Ishikawa (cell line): ENCODE results near the gene ABR.

ENCODE experiments used
- CEBPB ChIP-seq: IDR thresholded peaks from 2 replicates; pipeline ENCODE4 v1.6.1; 2012
- CREB1 ChIP-seq: IDR thresholded peaks from 2 replicates; pipeline ENCODE4 v1.6.1; 2012; ENCODE audit warnings: low read depth
- EGR1 ChIP-seq: IDR thresholded peaks from 2 replicates; pipeline ENCODE4 v1.6.1; 2012
- EP300 ChIP-seq: IDR thresholded peaks from 2 replicates; pipeline ENCODE4 v1.6.1; 2012; ENCODE audit warnings: borderline replicate concordance
- FOXM1 ChIP-seq: IDR thresholded peaks from 2 replicates; pipeline ENCODE4 v1.6.1; 2012; ENCODE audit warnings: low read depth, borderline replicate concordance
- NFIC ChIP-seq: IDR thresholded peaks from 2 replicates; pipeline ENCODE4 v1.6.1; 2012
- RAD21 ChIP-seq: IDR thresholded peaks from 2 replicates; pipeline ENCODE4 v1.6.1; 2012; ENCODE audit warnings: low read depth
- TAF1 ChIP-seq: IDR thresholded peaks from 2 replicates; pipeline ENCODE4 v1.6.1; 2012; ENCODE audit warnings: low read depth, mild to moderate bottlenecking
- TCF12 ChIP-seq: IDR thresholded peaks from 2 replicates; pipeline ENCODE4 v1.6.1; 2012; ENCODE audit warnings: low read depth
- TEAD4 ChIP-seq: IDR thresholded peaks from 2 replicates; pipeline ENCODE4 v1.6.1; 2012
- YY1 ChIP-seq: IDR thresholded peaks from 2 replicates; pipeline ENCODE4 v1.6.1; 2012; ENCODE audit warnings: low read depth
- ZBTB7A ChIP-seq: IDR thresholded peaks from 2 replicates; pipeline ENCODE4 v1.6.1; 2012; ENCODE audit warnings: low read depth
- TF ChIP-seq, protein P1 (sequence below): IDR thresholded peaks from 2 replicates; pipeline ENCODE4 v1.6.1; 2012
- TF ChIP-seq, protein P2 (sequence below): IDR thresholded peaks from 2 replicates; pipeline ENCODE4 v1.6.1; 2012
- TF ChIP-seq, protein P3 (sequence below): IDR thresholded peaks from 2 replicates; pipeline ENCODE4 v1.6.1; 2012; ENCODE audit warnings: low read depth, mild to moderate bottlenecking

Gene ABR

DNA sequence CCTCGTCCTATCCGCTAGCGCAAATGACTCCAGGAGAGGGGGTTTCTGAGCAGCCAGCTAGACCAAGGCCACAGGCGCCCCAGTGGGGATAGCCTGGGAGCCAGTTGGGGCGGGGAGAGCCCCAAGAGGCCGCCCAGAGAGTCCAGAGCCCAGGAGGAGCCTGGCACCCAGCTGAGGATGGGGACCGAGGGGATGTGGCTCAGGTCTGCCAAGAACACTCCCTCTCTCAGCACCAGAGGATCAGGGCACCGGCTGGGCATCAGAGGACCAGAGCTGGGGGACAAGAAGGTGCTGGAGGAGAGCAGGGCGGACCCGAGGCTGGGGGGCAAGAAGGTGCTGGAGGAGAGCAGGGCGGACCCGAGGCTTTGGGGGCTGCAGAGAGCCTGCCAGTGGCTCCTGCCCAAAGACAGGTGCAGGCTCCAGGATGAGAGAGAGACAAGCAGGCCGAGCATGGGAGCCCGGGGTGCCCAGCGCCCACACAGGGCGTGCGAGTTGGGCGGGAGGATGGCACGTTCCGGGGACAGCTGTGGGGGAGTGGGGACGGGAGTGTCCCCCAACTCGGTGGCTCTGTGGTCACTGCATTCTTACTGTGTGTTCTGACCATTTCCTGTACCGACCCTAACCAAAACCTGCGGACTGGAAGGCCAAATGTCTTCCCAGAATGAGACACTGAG is 143.5 kb downstream of the ABR start:
- TF ChIP-seq EP300 (no peak), TEAD4 (no peak), RAD21 (no peak), CREB1 (no peak), ZBTB7A (no peak), TAF1 (no peak), CEBPB (no peak), YY1 (no peak), NFIC (no peak)
- TF ChIP-seq, protein P1, sequence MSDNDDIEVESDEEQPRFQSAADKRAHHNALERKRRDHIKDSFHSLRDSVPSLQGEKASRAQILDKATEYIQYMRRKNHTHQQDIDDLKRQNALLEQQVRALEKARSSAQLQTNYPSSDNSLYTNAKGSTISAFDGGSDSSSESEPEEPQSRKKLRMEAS = no peak
- TF ChIP-seq, protein P2, sequence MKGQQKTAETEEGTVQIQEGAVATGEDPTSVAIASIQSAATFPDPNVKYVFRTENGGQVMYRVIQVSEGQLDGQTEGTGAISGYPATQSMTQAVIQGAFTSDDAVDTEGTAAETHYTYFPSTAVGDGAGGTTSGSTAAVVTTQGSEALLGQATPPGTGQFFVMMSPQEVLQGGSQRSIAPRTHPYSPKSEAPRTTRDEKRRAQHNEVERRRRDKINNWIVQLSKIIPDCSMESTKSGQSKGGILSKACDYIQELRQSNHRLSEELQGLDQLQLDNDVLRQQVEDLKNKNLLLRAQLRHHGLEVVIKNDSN = no peak
- TF ChIP-seq, protein P3, sequence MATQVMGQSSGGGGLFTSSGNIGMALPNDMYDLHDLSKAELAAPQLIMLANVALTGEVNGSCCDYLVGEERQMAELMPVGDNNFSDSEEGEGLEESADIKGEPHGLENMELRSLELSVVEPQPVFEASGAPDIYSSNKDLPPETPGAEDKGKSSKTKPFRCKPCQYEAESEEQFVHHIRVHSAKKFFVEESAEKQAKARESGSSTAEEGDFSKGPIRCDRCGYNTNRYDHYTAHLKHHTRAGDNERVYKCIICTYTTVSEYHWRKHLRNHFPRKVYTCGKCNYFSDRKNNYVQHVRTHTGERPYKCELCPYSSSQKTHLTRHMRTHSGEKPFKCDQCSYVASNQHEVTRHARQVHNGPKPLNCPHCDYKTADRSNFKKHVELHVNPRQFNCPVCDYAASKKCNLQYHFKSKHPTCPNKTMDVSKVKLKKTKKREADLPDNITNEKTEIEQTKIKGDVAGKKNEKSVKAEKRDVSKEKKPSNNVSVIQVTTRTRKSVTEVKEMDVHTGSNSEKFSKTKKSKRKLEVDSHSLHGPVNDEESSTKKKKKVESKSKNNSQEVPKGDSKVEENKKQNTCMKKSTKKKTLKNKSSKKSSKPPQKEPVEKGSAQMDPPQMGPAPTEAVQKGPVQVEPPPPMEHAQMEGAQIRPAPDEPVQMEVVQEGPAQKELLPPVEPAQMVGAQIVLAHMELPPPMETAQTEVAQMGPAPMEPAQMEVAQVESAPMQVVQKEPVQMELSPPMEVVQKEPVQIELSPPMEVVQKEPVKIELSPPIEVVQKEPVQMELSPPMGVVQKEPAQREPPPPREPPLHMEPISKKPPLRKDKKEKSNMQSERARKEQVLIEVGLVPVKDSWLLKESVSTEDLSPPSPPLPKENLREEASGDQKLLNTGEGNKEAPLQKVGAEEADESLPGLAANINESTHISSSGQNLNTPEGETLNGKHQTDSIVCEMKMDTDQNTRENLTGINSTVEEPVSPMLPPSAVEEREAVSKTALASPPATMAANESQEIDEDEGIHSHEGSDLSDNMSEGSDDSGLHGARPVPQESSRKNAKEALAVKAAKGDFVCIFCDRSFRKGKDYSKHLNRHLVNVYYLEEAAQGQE = no peak

DNA sequence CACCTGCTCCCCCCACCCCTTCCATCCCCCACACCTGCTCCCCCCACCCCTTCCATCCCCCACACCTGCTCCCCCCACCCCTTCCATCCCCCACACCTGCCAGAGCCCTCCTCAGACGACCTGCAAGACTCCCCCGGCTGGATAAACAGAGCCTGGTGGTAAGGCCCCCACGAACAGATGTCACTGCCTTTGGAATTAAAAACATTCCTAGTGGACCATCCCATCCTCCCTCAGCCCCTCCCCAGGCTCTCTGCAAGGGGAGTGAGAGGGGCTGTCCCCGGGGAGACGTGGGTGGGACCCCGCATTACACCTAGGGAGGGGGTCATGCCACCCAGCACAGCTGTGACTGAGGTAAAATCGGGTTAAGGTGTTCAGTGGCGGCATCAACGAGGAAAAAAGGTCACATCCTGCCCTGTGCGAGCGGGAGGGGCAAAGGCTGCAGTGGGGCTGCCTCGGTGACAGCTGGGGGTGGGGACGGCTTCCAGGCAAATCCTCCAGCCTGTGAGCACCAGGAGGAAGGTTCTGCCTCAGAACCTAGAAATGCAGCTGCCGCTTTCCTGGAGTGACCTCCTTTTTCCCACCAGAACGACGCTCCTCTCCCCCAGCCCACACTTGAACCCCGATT is 144.1 kb downstream of the ABR start:
- TF ChIP-seq ZBTB7A = no peak
- TF ChIP-seq, protein P2 = no peak
- TF ChIP-seq FOXM1 = no peak

DNA sequence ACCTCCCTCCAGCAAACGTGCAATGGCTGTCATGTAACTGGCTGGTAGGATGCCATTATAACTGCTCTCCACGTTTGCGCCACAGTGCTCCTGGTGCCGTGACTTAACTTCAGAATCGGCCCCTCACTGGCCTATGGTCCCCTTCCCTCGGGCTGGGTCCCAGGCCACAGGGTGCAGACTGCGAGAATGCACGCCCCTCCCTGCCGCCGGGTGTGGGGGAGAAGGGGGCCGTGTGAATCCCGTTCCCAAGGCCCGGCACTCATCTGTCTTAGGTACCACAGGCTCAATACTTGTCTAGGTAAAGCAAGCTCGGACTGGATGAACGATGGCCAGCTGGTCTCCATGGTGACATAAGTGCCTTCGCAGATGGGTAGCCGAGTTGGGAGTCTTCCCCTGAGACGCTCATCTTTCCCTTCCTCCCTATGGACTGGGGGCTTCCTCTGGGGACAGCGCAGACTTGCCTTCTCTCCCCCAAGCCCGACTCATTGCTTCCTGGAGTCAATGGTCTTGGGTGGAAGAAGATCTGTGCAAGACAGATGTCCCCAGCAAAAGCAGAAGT is 145.1 kb downstream of the ABR start:
- TF ChIP-seq, protein P1 = no peak
- TF ChIP-seq, protein P2 = no peak
- TF ChIP-seq RAD21 (no peak), CREB1 (no peak), TCF12 (no peak), EGR1 (no peak), FOXM1 (no peak), TAF1 (no peak), EP300 (no peak), CEBPB (no peak), YY1 (no peak), TEAD4 (no peak), ZBTB7A (no peak), NFIC (no peak)
- TF ChIP-seq, protein P3 = no peak

DNA sequence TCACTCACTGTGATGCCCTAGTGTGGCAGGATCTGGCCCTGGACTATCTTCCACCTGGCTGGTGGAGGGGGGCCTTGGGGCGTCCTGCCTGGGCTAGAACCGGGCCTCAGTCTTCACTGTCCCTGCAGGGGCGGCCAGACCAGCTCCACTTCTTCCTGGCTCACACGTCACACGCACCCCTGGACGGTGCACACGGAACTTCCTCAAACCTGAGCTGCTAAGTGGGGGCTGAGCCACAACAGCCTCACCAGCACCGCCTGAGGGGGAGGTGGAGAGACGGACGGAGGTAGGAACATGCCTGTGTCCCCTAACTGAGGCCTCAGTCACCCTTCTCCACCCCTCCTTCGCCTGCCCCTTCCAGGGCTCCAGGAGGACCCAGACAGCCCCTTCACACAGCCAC is 146.3 kb downstream of the ABR start:
- TF ChIP-seq, protein P3 = no peak
